ENCODE measurements around the gene ZBTB34.

ZBTB34 gene

DNA sequence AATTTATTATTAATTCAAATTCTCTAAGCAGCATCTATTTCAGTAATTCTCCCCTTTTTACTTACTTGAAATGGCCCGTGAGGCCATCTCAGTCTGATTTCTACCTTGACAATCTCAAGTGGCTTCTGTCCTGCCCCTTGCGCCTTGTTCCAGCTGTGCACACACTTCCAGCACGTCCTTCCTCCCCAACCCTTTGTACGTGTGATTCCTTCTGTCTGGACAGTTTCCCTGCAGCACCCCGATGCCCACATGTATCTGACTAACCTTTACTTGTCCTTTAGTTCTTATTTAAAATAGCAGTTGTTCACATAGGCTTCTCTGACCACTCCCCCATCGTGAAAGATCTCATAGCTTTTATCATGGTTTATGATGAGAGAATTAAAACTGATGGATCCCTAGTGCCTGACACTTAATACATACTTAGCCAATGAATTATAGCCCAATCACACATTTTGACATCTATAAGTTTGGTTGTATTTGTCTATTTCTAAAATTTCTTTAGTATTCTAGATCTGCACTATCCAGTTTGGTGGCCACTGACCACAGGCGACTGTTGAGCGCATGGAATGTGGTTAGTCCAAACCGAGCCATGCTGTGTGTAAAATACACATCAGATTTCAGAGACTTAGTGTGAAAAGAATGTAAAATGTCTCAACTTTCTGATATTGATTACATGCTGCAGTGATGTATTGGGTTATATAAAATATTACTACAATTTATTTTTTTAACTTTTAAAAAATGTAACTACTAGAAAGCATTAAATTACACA is 14.3 kb downstream of the ZBTB34 start:
- TF ChIP-seq, protein P1, sequence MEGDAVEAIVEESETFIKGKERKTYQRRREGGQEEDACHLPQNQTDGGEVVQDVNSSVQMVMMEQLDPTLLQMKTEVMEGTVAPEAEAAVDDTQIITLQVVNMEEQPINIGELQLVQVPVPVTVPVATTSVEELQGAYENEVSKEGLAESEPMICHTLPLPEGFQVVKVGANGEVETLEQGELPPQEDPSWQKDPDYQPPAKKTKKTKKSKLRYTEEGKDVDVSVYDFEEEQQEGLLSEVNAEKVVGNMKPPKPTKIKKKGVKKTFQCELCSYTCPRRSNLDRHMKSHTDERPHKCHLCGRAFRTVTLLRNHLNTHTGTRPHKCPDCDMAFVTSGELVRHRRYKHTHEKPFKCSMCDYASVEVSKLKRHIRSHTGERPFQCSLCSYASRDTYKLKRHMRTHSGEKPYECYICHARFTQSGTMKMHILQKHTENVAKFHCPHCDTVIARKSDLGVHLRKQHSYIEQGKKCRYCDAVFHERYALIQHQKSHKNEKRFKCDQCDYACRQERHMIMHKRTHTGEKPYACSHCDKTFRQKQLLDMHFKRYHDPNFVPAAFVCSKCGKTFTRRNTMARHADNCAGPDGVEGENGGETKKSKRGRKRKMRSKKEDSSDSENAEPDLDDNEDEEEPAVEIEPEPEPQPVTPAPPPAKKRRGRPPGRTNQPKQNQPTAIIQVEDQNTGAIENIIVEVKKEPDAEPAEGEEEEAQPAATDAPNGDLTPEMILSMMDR (IDR thresholded peaks at IDR 0.05; ENCODE audit: low read depth, low read length, missing control alignments) = no peak
- no peak overlapping the region for H3K4me3 ChIP-seq (replicated peaks; ENCODE audit: low read depth, low read length)
- DNase-seq (ENCODE audit: extremely low read depth, low read depth) = no peak

DNA sequence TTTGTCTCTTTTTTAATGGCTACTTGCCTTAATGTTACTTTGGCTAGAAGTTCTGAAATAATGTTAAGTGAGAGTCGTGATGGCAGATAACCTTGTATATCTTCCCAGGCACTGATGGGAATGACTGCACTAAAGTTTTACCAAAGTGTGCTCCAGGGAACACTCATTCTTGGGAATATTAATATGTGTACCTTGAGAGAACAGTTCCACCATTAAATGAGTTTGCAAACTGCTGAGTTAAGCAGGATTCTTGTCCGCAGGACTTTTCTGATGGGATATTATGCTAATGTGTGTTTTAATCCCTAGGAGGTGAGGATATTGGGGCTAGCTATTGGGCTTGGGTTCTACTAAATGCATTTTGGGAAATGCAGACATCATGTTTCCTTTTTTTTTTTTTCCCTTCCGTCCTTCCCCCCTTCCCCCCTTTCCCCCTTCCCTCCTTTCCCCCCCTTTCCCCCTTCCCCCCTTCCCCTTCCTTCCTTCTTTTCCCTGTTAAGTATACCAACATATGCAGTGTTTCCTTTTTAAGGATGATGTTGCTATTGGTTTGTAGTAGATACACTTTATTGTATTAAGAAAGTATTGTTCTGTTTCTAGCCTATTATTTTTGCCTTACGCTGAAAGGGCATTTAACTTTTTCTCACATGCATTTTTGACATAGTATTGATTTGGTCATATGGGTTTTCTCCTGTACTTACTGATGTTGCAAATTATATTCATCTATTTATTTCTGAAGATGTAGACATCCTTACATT is 15.5 kb downstream of the ZBTB34 start:
- TF ChIP-seq, protein P1 (IDR thresholded peaks at IDR 0.05; ENCODE audit: low read depth, low read length, missing control alignments) = no peak
- DNase-seq (ENCODE audit: extremely low read depth, low read depth) = no peak
- H3K4me3 ChIP-seq (replicated peaks; ENCODE audit: low read depth, low read length) = no peak overlapping the region

DNA sequence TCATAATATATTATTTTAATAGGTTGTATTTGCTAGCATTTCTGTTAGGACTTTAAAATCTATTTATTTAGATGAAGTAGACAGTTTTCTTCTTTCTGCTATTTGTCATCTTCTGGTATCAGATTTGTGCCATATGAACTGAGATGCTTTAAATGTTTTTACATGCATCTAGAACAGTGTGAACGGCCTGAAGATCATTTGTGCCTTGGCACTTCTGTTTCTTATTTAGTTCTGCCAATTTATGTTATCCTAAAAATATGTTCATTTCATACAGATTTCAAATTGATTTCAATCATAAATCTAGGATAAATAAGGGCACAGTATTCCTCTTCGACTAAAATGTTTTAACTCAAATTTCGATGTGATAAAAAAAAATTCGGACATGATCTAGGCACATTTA is 16.1 kb downstream of the ZBTB34 start:
- TF ChIP-seq, protein P1 (IDR thresholded peaks at IDR 0.05; ENCODE audit: low read depth, low read length, missing control alignments) = no peak
- no peak overlapping the region for H3K4me3 ChIP-seq (replicated peaks; ENCODE audit: low read depth, low read length)
- no peak for DNase-seq (ENCODE audit: extremely low read depth, low read depth)

DNA sequence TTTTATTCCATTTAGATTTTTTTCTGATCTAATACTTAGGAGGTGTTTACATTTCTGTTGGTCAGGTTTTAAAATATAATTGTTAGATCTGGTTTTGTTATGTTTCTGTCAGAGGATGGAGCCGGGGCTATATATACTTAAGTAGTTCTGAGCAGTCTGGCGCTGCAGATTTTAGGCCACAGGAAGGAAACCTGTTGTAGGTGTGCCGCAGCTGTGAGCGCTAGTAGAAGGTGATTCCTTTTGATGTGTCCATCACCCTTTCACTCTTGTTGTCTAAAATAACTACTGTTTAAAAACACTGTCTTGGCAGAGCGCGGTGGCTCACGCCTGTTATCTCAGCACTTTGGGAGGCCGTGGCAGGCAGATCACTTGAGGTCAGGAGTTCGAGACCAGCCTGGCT is 17.0 kb downstream of the ZBTB34 start:
- DNase-seq (ENCODE audit: extremely low read depth, low read depth) = no peak
- H3K4me3 ChIP-seq (replicated peaks; ENCODE audit: low read depth, low read length) = no peak overlapping the region
- TF ChIP-seq, protein P1 (IDR thresholded peaks at IDR 0.05; ENCODE audit: low read depth, low read length, missing control alignments) = no peak

DNA sequence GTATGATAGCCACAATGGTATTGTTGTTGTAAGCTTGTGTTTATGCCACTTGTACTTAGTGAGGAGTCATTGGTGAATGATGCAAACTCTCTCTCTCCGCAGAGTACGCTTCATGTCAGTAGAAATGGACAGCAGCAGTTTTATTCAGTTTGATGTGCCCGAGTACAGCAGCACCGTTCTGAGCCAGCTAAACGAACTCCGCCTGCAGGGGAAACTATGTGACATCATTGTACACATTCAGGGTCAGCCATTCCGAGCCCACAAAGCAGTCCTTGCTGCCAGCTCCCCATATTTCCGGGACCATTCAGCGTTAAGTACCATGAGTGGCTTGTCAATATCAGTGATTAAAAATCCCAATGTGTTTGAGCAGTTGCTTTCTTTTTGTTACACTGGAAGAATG is 18.8 kb downstream of the ZBTB34 start:
- TF ChIP-seq, protein P1 (IDR thresholded peaks at IDR 0.05; ENCODE audit: low read depth, low read length, missing control alignments) = no peak
- no peak overlapping the region for H3K4me3 ChIP-seq (replicated peaks; ENCODE audit: low read depth, low read length)
- DNase-seq (ENCODE audit: extremely low read depth, low read depth) = no peak

DNA sequence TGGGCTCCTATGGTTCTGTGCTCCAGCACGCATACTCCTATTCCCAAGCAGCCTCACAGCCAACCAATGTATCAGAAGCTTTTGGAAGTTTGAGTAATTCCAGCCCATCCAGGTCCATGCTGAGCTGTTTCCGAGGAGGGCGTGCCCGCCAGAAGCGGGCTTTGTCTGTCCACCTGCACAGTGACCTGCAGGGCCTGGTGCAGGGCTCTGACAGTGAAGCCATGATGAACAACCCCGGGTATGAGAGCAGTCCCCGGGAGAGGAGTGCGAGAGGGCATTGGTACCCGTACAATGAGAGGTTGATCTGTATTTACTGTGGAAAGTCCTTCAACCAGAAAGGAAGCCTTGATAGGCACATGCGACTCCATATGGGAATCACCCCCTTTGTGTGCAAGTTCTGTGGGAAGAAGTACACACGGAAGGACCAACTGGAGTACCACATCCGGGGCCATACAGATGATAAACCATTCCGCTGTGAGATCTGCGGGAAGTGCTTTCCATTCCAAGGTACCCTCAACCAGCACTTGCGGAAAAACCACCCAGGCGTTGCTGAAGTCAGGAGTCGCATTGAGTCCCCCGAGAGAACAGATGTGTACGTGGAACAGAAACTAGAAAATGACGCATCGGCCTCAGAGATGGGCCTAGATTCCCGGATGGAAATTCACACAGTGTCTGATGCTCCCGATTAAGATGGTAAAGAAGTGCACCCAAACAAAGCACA is 19.9 kb downstream of the ZBTB34 start:
- no peak overlapping the region for H3K4me3 ChIP-seq (replicated peaks; ENCODE audit: low read depth, low read length)
- DNase-seq (ENCODE audit: extremely low read depth, low read depth) = no peak
- TF ChIP-seq, protein P1 (IDR thresholded peaks at IDR 0.05; ENCODE audit: low read depth, low read length, missing control alignments) = no peak

Data from HFF-Myc (cell line).